Neural cell (in vitro differentiated cells): ENCODE results near the gene DOCK10. TPM values are rescaled to one million over a fixed set of nuclear protein-coding genes. Genes with fewer than 3 reads are reported as not detected.

Experiments
- H2AFZ ChIP-seq: fragments of 200-600, 300-800 bp; sonication (generic), shearing (Covaris generic); 2 replicates; pipeline ENCODE4 v1.6.0; 2014; ENCODE audit warnings: low read depth, mild to moderate bottlenecking, antibody characterized with exemption, low read length, moderate library complexity
- H3F3A ChIP-seq: fragments of 200-600 bp; shearing (Covaris generic); 2 replicates; pipeline ENCODE4 v1.6.1; 2016; ENCODE audit warnings: mild to moderate bottlenecking, moderate library complexity, mixed read lengths, antibody characterized with exemption, low read length; ENCODE audit not compliant: insufficient read depth, poor library complexity, severe bottlenecking
- H3K27ac ChIP-seq: fragments of 200-600, 300-800 bp; sonication (generic), shearing (Covaris generic); 2 replicates; pipeline ENCODE4 v1.5.1; 2014; ENCODE audit warnings: mild to moderate bottlenecking, low read length, moderate library complexity
- H3K27me3 ChIP-seq: fragments of 300-800, 200-600 bp; sonication (generic), shearing (Covaris generic); 2 replicates; pipeline ENCODE4 v1.6.0; 2014; ENCODE audit warnings: mild to moderate bottlenecking, low read depth, low read length, moderate library complexity; ENCODE audit not compliant: insufficient read depth
- H3K36me3 ChIP-seq: fragments of 300-800, 200-600 bp; sonication (generic), shearing (Covaris generic); 2 replicates; pipeline ENCODE4 v1.5.1; 2014; ENCODE audit warnings: mild to moderate bottlenecking, antibody characterized with exemption, low read length, moderate library complexity; ENCODE audit not compliant: insufficient read depth
- H3K4me2 ChIP-seq: fragments of 300-800, 200-600 bp; sonication (generic), shearing (Covaris generic); 2 replicates; pipeline ENCODE4 v1.6.0; 2014; ENCODE audit warnings: mild to moderate bottlenecking, low read length
- H3K4me3 ChIP-seq: fragments of 300-800, 200-600 bp; sonication (generic), shearing (Covaris generic); 2 replicates; pipeline ENCODE4 v1.5.1; 2014; ENCODE audit warnings: mild to moderate bottlenecking, low read length, moderate library complexity
- H3K79me2 ChIP-seq: fragments of 200-600 bp; shearing (Covaris generic); replicated peaks from 2 replicates; pipeline ENCODE4 v1.6.0; 2014; ENCODE audit warnings: mild to moderate bottlenecking, low read length, moderate library complexity; ENCODE audit not compliant: insufficient read depth
- H3K9ac ChIP-seq: fragments of 300-800, 200-600 bp; sonication (generic), shearing (Covaris generic); 2 replicates; pipeline ENCODE4 v1.6.1; 2016; ENCODE audit warnings: mild to moderate bottlenecking, low read length, mixed read lengths
- H3K9me2 ChIP-seq: fragments of 200-600 bp; shearing (Covaris generic); 2 replicates; pipeline ENCODE4 v1.6.1; 2016; ENCODE audit warnings: mild to moderate bottlenecking, low read length, mixed read lengths; ENCODE audit not compliant: insufficient read depth
- H3K9me3 ChIP-seq: fragments of 200-600, 300-800 bp; sonication (generic), shearing (Covaris generic); 2 replicates; pipeline ENCODE4 v1.6.1; 2016; ENCODE audit warnings: mild to moderate bottlenecking, mixed run types, low read length, moderate library complexity, mixed read lengths
- H4K20me1 ChIP-seq: fragments of 200-600 bp; shearing (Covaris generic); 2 replicates; pipeline ENCODE4 v1.6.1; 2016; ENCODE audit warnings: mild to moderate bottlenecking, mixed run types; ENCODE audit not compliant: insufficient read depth
- CTCF ChIP-seq: fragments of 450-650 bp; IDR thresholded peaks from 2 replicates; pipeline ENCODE4 v1.5.1; 2014; ENCODE audit warnings: antibody characterized with exemption, mild to moderate bottlenecking, moderate library complexity; ENCODE audit not compliant: poor library complexity, severe bottlenecking
- EP300 ChIP-seq: fragments of 450-650 bp; conservative IDR thresholded peaks from 2 replicates; pipeline ENCODE4 v1.6.1; 2014; ENCODE audit warnings: antibody characterized with exemption, mild to moderate bottlenecking, moderate library complexity; ENCODE audit not compliant: poor library complexity, severe bottlenecking
- EZH2 ChIP-seq: fragments of 200-600, 300-800 bp; shearing (Covaris generic), sonication (generic); IDR thresholded peaks from 2 replicates; pipeline ENCODE4 v1.6.1; 2014; ENCODE audit warnings: antibody characterized with exemption, low read length, borderline replicate concordance, mild to moderate bottlenecking; ENCODE audit not compliant: insufficient read depth, poor library complexity, severe bottlenecking
- MXI1 ChIP-seq: fragments of 450-650 bp; conservative IDR thresholded peaks from 2 replicates; pipeline ENCODE4 v1.6.1; 2014; ENCODE audit warnings: antibody characterized with exemption, mild to moderate bottlenecking; ENCODE audit not compliant: poor library complexity, severe bottlenecking
- POLR2AphosphoS5 ChIP-seq: IDR thresholded peaks from 2 replicates; pipeline ENCODE4 v1.6.1; 2012
- RAD21 ChIP-seq: fragments of 450-650 bp; conservative IDR thresholded peaks from 2 replicates; pipeline ENCODE4 v1.6.1; 2014; ENCODE audit warnings: antibody characterized with exemption, mild to moderate bottlenecking, moderate library complexity
- REST ChIP-seq: IDR thresholded peaks from 2 replicates; pipeline ENCODE4 v1.6.1; 2012; ENCODE audit warnings: borderline replicate concordance
- SMC3 ChIP-seq: fragments of 450-650 bp; conservative IDR thresholded peaks from 2 replicates; pipeline ENCODE4 v1.6.1; 2014; ENCODE audit warnings: antibody characterized with exemption, mild to moderate bottlenecking, moderate library complexity; ENCODE audit not compliant: poor library complexity
- TAF1 ChIP-seq: IDR thresholded peaks from 2 replicates; pipeline ENCODE4 v1.6.1; 2012; ENCODE audit warnings: low read depth
- polyA plus RNA-seq: library from polyadenylated mRNA; depleted of rRNA; stranded (reverse); fragments of >200 nt; gene quantifications from 2 replicates; pipeline ENCODE4 v1.2.3, GENCODE V29; 2014

Gene DOCK10
- polyA plus RNA-seq, 1 donor from 2014 or later: 0.37 TPM

GRCh38 chr2:225038231-225038523 is 4.1 kb downstream of the DOCK10 start:
- Histone ChIP-seq H3K79me2 (no peaks in the 10 kb centered on the region), H3F3A (no peaks in the 10 kb centered on the region), H3K27ac (no peak overlapping the region), H3K4me3 (no peak overlapping the region), H3K9ac (no peak overlapping the region), H3K27me3 (peaks cover 24% of the 10 kb centered on the region), H2AFZ (no peak overlapping the region), H3K9me2 (no peaks in the 10 kb centered on the region), H3K9me3 (no peaks in the 10 kb centered on the region), H3K36me3 (no peaks in the 10 kb centered on the region), H3K4me2 (no peak overlapping the region), H4K20me1 (no peaks in the 10 kb centered on the region)
- TF ChIP-seq MXI1 (no peak), RAD21 (no peak), EZH2 (no peak), SMC3 (no peak), EP300 (no peak), CTCF (no peak), TAF1 (no peak), POLR2AphosphoS5 (no peak), REST (no peak)

- no peaks in the 10 kb centered on the region for H4K20me1 ChIP-seq
- H3K9me3 ChIP-seq: no peaks in the 10 kb centered on the region
- H3K9ac ChIP-seq: no peak overlapping the region
- H3K4me3 ChIP-seq: no peak overlapping the region
- TF ChIP-seq SMC3: no peak
- no peak for TF ChIP-seq REST
- TF ChIP-seq EP300: no peak
- no peak for TF ChIP-seq CTCF
- no peak for TF ChIP-seq POLR2AphosphoS5
- no peak for TF ChIP-seq EZH2
- no peak for TF ChIP-seq TAF1
- TF ChIP-seq RAD21: no peak
- no peak for TF ChIP-seq MXI1
- H3F3A ChIP-seq: no peaks in the 10 kb centered on the region
- H3K27ac ChIP-seq: no peak overlapping the region
- peaks cover 19% of the 10 kb centered on the region for H3K27me3 ChIP-seq
- no peak overlapping the region for H2AFZ ChIP-seq
- H3K9me2 ChIP-seq: no peaks in the 10 kb centered on the region
- no peaks in the 10 kb centered on the region for H3K36me3 ChIP-seq
- H3K4me2 ChIP-seq: no peak overlapping the region
- no peaks in the 10 kb centered on the region for H3K79me2 ChIP-seq
Measured at GRCh38 chr2:225037415-225038230, 4.6 kb downstream of the DOCK10 start.
